Activated naive CD4-positive, alpha-beta T cell treated with anti-CD3 and anti-CD28 coated beads for 36 hours (primary cell): ENCODE measurements around the gene TUT1. TPM values are rescaled to one million over a fixed set of nuclear protein-coding genes. Genes with fewer than 3 reads are reported as not detected.
"Not testable (repeated sequence)": the region's sequence is repeated elsewhere in the genome, so short reads cannot be mapped to it uniquely, and the experiment has no call there.

ENCODE experiments used
- CTCF ChIA-PET: fragments of 350-600 bp; sonication (Branson Sonifier 250); formaldehyde crosslinking; loops from one replicate; lab custom pipeline; 2021; ENCODE audit warnings: antibody characterized with exemption; lab: Charles Lee
- DNase-seq: peaks from one replicate; pipeline ENCODE4 v3.0.0-alpha.2; 2020
- H3K27ac Mint-ChIP-seq: one replicate; pipeline ENCODE4 v1.8.0; 2021; ENCODE audit warnings: mild to moderate bottlenecking, mixed read lengths
- H3K27me3 Mint-ChIP-seq: one replicate; pipeline ENCODE4 v1.8.0; 2021; ENCODE audit warnings: low read depth, mixed read lengths
- H3K36me3 Mint-ChIP-seq: one replicate; pipeline ENCODE4 v1.8.0; 2021; ENCODE audit warnings: low read depth, mixed read lengths
- H3K4me1 Mint-ChIP-seq: one replicate; pipeline ENCODE4 v1.8.0; 2021; ENCODE audit warnings: low read depth, mixed read lengths
- H3K4me3 Mint-ChIP-seq: one replicate; pipeline ENCODE4 v1.8.0; 2021; ENCODE audit warnings: mild to moderate bottlenecking, moderate library complexity, mixed read lengths
- H3K9me3 Mint-ChIP-seq: one replicate; pipeline ENCODE4 v1.8.0; 2021; ENCODE audit warnings: mixed read lengths
- intact Hi-C: fragments of 100-400 bp; cut with micrococcal nuclease; formaldehyde crosslinking; loops from one replicate; pipeline ENCODE4 v1.15.1; 2023
- total RNA-seq, 2 experiments: library from RNA; stranded (reverse); gene quantifications; one replicate each; pipeline ENCODE4 v1.2.3, GENCODE V29; 2021

TUT1 gene
- total RNA-seq, 2 experiments from 2014 or later = 38.2 to 42.0 TPM

GRCh38 chr11:62560566-62561103 is 30.7 kb downstream of the TUT1 start:
- Mint-ChIP-seq H3K4me3 (no peak overlapping the region), H3K36me3 (peaks cover 63% of the 10 kb centered on the region), H3K27me3 (no peaks in the 10 kb centered on the region), H3K4me1 (peaks cover 69% of the 10 kb centered on the region), H3K9me3 (no peaks in the 10 kb centered on the region), H3K27ac (peak overlapping the region; percentile 77)
- intact Hi-C loops = loop anchor here (1.0 kb wide), 4 partner anchors 13 to 136 kb away; partner anchors contain the start of gene EEF1G
- CTCF ChIA-PET = interaction anchor here (0.7 to 6.1 kb wide), 18 partner anchors 9 to 166 kb away, joined by 3 to 61 read pairs (median 4); partner anchors contain the start of genes EEF1G and TUT1
- peak; percentile 90 for DNase-seq

- intact Hi-C loops = loop anchor here (1.0 to 10.0 kb wide), 7 partner anchors 14 to 1125 kb away; partner anchors contain the start of genes EEF1G, FTH1 and RTN3
- Mint-ChIP-seq H3K27ac (peak overlapping the region; percentile 82), H3K36me3 (peaks cover 58% of the 10 kb centered on the region), H3K4me1 (peaks cover 76% of the 10 kb centered on the region)
- not testable (repeated sequence) for H3K4me3 Mint-ChIP-seq, H3K27me3 Mint-ChIP-seq, DNase-seq, H3K9me3 Mint-ChIP-seq
- CTCF ChIA-PET = interaction anchor here (0.6 to 6.1 kb wide), 7 partner anchors 8 to 165 kb away, joined by 3 to 61 read pairs (median 10); partner anchors contain the start of gene EEF1G
Measured at GRCh38 chr11:62559626-62560025, 31.7 kb downstream of the TUT1 start.

GRCh38 chr11:62559204-62559603 is 32.1 kb downstream of the TUT1 start:
- peaks cover 58% of the 10 kb centered on the region for H3K36me3 Mint-ChIP-seq
- H3K4me1 Mint-ChIP-seq = peaks cover 80% of the 10 kb centered on the region
- DNase-seq = no peak
- no peak overlapping the region for H3K4me3 Mint-ChIP-seq
- intact Hi-C loops = loop anchor here (5.0 to 10.0 kb wide), 3 partner anchors 172 to 1126 kb away; partner anchors contain the start of genes FTH1 and RTN3
- CTCF ChIA-PET = interaction anchor here (0.6 to 6.1 kb wide), 5 partner anchors 7 to 164 kb away, joined by 3 to 61 read pairs (median 11); partner anchors contain the start of gene EEF1G
- peak overlapping the region; percentile 82 for H3K27ac Mint-ChIP-seq
- no peaks in the 10 kb centered on the region for H3K9me3 Mint-ChIP-seq
- no peaks in the 10 kb centered on the region for H3K27me3 Mint-ChIP-seq

- intact Hi-C loops = loop anchor here (5.0 to 10.0 kb wide), 3 partner anchors 171 to 1126 kb away; partner anchors contain the start of genes FTH1 and RTN3
- DNase-seq = no peak
- H3K27me3 Mint-ChIP-seq = no peaks in the 10 kb centered on the region
- H3K36me3 Mint-ChIP-seq = peaks cover 54% of the 10 kb centered on the region
- peaks cover 82% of the 10 kb centered on the region for H3K4me1 Mint-ChIP-seq
- H3K9me3 Mint-ChIP-seq = no peaks in the 10 kb centered on the region
- peak overlapping the region; percentile 82 for H3K27ac Mint-ChIP-seq
- H3K4me3 Mint-ChIP-seq = no peak overlapping the region
- CTCF ChIA-PET = interaction anchor here (2.1 to 6.1 kb wide), 5 partner anchors 8 to 164 kb away, joined by 8 to 61 read pairs (median 12); no protein-coding TSS in a partner anchor
Measured at GRCh38 chr11:62558669-62559068, 32.7 kb downstream of the TUT1 start.

GRCh38 chr11:62556875-62557631 is 34.3 kb downstream of the TUT1 start:
- Mint-ChIP-seq H3K9me3 (peaks cover 1% of the 10 kb centered on the region), H3K36me3 (peaks cover 45% of the 10 kb centered on the region)
- intact Hi-C loops = loop anchor here (2.0 to 10.0 kb wide), 5 partner anchors 14 to 1128 kb away; partner anchors contain the start of genes FTH1 and RTN3

GRCh38 chr11:62556108-62556874 is 35.0 kb downstream of the TUT1 start:
- intact Hi-C loops = loop anchor here (2.0 to 10.0 kb wide), 5 partner anchors 13 to 1129 kb away; partner anchors contain the start of genes FTH1 and RTN3
- peaks cover 1% of the 10 kb centered on the region for H3K9me3 Mint-ChIP-seq
- peak; percentile 93 for DNase-seq
- H3K27ac Mint-ChIP-seq = peak overlapping the region; percentile 96
- CTCF ChIA-PET = interaction anchor here (0.8 to 6.1 kb wide), 11 partner anchors 9 to 161 kb away, joined by 3 to 61 read pairs (median 10); partner anchors contain the start of genes AHNAK and TUT1
- peaks cover 40% of the 10 kb centered on the region for H3K36me3 Mint-ChIP-seq
- H3K27me3 Mint-ChIP-seq = no peaks in the 10 kb centered on the region
- H3K4me1 Mint-ChIP-seq = peaks cover 95% of the 10 kb centered on the region
- H3K4me3 Mint-ChIP-seq = peak overlapping the region; percentile 41

More at GRCh38 chr11:62556875-62557631, 34.3 kb downstream of the TUT1 start:
- peak; percentile 83 for DNase-seq
- Mint-ChIP-seq H3K4me1 (peaks cover 93% of the 10 kb centered on the region), H3K27me3 (no peaks in the 10 kb centered on the region), H3K4me3 (peak overlapping the region; percentile 41), H3K27ac (peak overlapping the region; percentile 96)
- CTCF ChIA-PET = interaction anchor here (0.7 to 6.1 kb wide), 13 partner anchors 10 to 162 kb away, joined by 3 to 61 read pairs (median 5); partner anchors contain the start of genes AHNAK, EEF1G and TUT1

GRCh38 chr11:62555464-62556107 is 35.7 kb downstream of the TUT1 start:
- CTCF ChIA-PET = interaction anchor here (0.6 to 6.0 kb wide), 4 partner anchors 12 to 131 kb away, joined by 4 to 55 read pairs (median 20); partner anchors contain the start of gene TUT1
- Mint-ChIP-seq H3K36me3 (peaks cover 33% of the 10 kb centered on the region), H3K27ac (peak overlapping the region; percentile 96), H3K9me3 (peaks cover 1% of the 10 kb centered on the region), H3K4me3 (peak overlapping the region; percentile 41), H3K27me3 (no peaks in the 10 kb centered on the region), H3K4me1 (peaks cover 94% of the 10 kb centered on the region)
- intact Hi-C loops = loop anchor here (1.0 to 10.0 kb wide), 7 partner anchors 9 to 1129 kb away; partner anchors contain the start of genes AHNAK, FTH1 and RTN3
- DNase-seq = peak; percentile 79

- Mint-ChIP-seq H3K4me3 (no peak overlapping the region), H3K4me1 (peaks cover 84% of the 10 kb centered on the region), H3K27ac (peak overlapping the region; percentile 85), H3K27me3 (no peaks in the 10 kb centered on the region), H3K36me3 (peaks cover 27% of the 10 kb centered on the region), H3K9me3 (peaks cover 1% of the 10 kb centered on the region)
- no peak for DNase-seq
- CTCF ChIA-PET = interaction anchor here (0.6 to 6.0 kb wide), 4 partner anchors 11 to 326 kb away, joined by 3 to 55 read pairs (median 20); partner anchors contain the start of gene SLC3A2
- intact Hi-C loops = loop anchor here (1.0 to 10.0 kb wide), 5 partner anchors 8 to 1130 kb away; partner anchors contain the start of genes AHNAK, FTH1 and RTN3
Measured at GRCh38 chr11:62554387-62555167, 36.7 kb downstream of the TUT1 start.

GRCh38 chr11:62553839-62554361 is 37.4 kb downstream of the TUT1 start:
- Mint-ChIP-seq H3K36me3 (peaks cover 20% of the 10 kb centered on the region), H3K27ac (peak overlapping the region; percentile 85), H3K27me3 (no peaks in the 10 kb centered on the region), H3K4me1 (peaks cover 78% of the 10 kb centered on the region), H3K4me3 (no peak overlapping the region), H3K9me3 (peaks cover 1% of the 10 kb centered on the region)
- intact Hi-C loops = loop anchor here (10.0 kb wide), 1 partner anchor 1131 kb away; the partner anchor contains the start of gene RTN3
- DNase-seq = peak; percentile 25
- CTCF ChIA-PET = interaction anchor here (2.0 to 6.0 kb wide), 3 partner anchors 10 to 129 kb away, joined by 8 to 55 read pairs (median 31); no protein-coding TSS in a partner anchor
